G401 (cell line): ENCODE data around the gene AGBL1. TPM values are rescaled to one million over a fixed set of nuclear protein-coding genes. Genes with fewer than 3 reads are reported as not detected.

Source experiments
- DNase-seq: peaks from one replicate; pipeline ENCODE4 v3.0.0-alpha.2; 2015; ENCODE audit warnings: low spot score
- in situ Hi-C: cut with HindIII; loops from 2 replicates; pipeline ENCODE4 v1.10.0; 2016; ENCODE audit warnings: low sequenced_read_pairs, mixed read lengths
- total RNA-seq: library from RNA; depleted of rRNA; stranded (reverse); fragments of >200 nt; shearing (Covaris generic); gene quantifications from 2 replicates; pipeline ENCODE4 v1.2.3, GENCODE V29; 2014

AGBL1 gene
- total RNA-seq, 1 experiment from 2014 or later = not detected

- in situ Hi-C loops = no loop called here
These were observed 273.5 kb downstream of the AGBL1 start for GRCh38 chr15:86353213-86353612.

GRCh38 chr15:86355361-86355760 lies 275.7 kb downstream of the AGBL1 start:
- DNase-seq = no peak

More at GRCh38 chr15:86353213-86353612, 273.5 kb downstream of the AGBL1 start:
- DNase-seq = no peak

GRCh38 chr15:86355801-86356200 lies 276.1 kb downstream of the AGBL1 start:
- no peak for DNase-seq
- in situ Hi-C loops = no loop called here

More at GRCh38 chr15:86355361-86355760, 275.7 kb downstream of the AGBL1 start:
- in situ Hi-C loops = no loop called here

GRCh38 chr15:86362555-86362954 lies 282.9 kb downstream of the AGBL1 start:
- DNase-seq = no peak
- in situ Hi-C loops = no loop called here

- in situ Hi-C loops = no loop called here
- no peak for DNase-seq
These were observed 293.5 kb downstream of the AGBL1 start for GRCh38 chr15:86373147-86373546.

GRCh38 chr15:86375733-86376280 lies 296.1 kb downstream of the AGBL1 start:
- DNase-seq = no peak
- in situ Hi-C loops = no loop called here

GRCh38 chr15:86377914-86378313 lies 298.2 kb downstream of the AGBL1 start:
- in situ Hi-C loops = no loop called here

GRCh38 chr15:86382341-86382740 lies 302.7 kb downstream of the AGBL1 start:
- no peak for DNase-seq

More at GRCh38 chr15:86377914-86378313, 298.2 kb downstream of the AGBL1 start:
- no peak for DNase-seq

GRCh38 chr15:86383611-86384010 lies 303.9 kb downstream of the AGBL1 start:
- in situ Hi-C loops = no loop called here
- DNase-seq = no peak

More at GRCh38 chr15:86382341-86382740, 302.7 kb downstream of the AGBL1 start:
- in situ Hi-C loops = no loop called here

- in situ Hi-C loops = no loop called here
- no peak for DNase-seq
These were observed 304.5 kb downstream of the AGBL1 start for GRCh38 chr15:86384186-86384585.

- DNase-seq = no peak
- in situ Hi-C loops = no loop called here
These were observed 312.6 kb downstream of the AGBL1 start for GRCh38 chr15:86392296-86392695.

GRCh38 chr15:86392874-86393273 lies 313.2 kb downstream of the AGBL1 start:
- in situ Hi-C loops = no loop called here
- DNase-seq = no peak

GRCh38 chr15:86394866-86395265 lies 315.2 kb downstream of the AGBL1 start:
- in situ Hi-C loops = no loop called here

GRCh38 chr15:86399041-86399954 lies 319.6 kb downstream of the AGBL1 start:
- DNase-seq = no peak
- in situ Hi-C loops = no loop called here

More at GRCh38 chr15:86394866-86395265, 315.2 kb downstream of the AGBL1 start:
- DNase-seq = no peak

- in situ Hi-C loops = no loop called here
- DNase-seq = no peak
These were observed 323.6 kb downstream of the AGBL1 start for GRCh38 chr15:86403221-86403620.

- DNase-seq = no peak
- in situ Hi-C loops = no loop called here
These were observed 324.4 kb downstream of the AGBL1 start for GRCh38 chr15:86403914-86404583.

GRCh38 chr15:86408261-86408660 lies 328.6 kb downstream of the AGBL1 start:
- in situ Hi-C loops = no loop called here
- no peak for DNase-seq

GRCh38 chr15:86411916-86412315 lies 332.2 kb downstream of the AGBL1 start:
- no peak for DNase-seq
- in situ Hi-C loops = no loop called here

- in situ Hi-C loops = no loop called here
These were observed 333.5 kb downstream of the AGBL1 start for GRCh38 chr15:86413191-86413590.

GRCh38 chr15:86425746-86426145 lies 346.1 kb downstream of the AGBL1 start:
- DNase-seq = no peak
- in situ Hi-C loops = no loop called here

More at GRCh38 chr15:86413191-86413590, 333.5 kb downstream of the AGBL1 start:
- DNase-seq = no peak
